ENCODE data around the gene SHC4.
"Not testable (repeated sequence)": the region's sequence is repeated elsewhere in the genome, so short reads cannot be mapped to it uniquely, and the experiment has no call there.

The SHC4 gene

GRCh38 chr15:48916721-48917120, 47.0 kb downstream of the SHC4 start:
- no peak for DNase-seq

DNA sequence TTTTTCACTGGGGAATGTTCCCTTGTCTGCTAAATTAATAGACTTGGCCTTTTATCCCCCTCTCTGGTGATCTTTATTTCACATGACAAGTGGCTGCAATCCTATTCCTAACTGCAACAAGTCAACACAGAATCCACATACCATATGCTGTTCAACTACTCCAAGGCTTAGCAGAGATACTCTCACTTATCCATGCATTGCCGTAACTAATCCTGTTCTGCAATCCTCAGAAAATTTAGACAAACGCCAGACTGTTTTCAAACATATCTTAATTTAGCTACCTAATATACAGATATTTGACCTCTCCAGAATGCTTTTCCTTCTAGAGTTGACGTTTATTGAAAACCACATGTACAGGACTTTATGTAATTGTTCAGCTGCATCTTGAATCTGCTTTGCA, 47.9 kb downstream of the SHC4 start:
- no peak for DNase-seq

GRCh38 chr15:48914717-48915116, 49.0 kb downstream of the SHC4 start:
- DNase-seq: no peak

DNA sequence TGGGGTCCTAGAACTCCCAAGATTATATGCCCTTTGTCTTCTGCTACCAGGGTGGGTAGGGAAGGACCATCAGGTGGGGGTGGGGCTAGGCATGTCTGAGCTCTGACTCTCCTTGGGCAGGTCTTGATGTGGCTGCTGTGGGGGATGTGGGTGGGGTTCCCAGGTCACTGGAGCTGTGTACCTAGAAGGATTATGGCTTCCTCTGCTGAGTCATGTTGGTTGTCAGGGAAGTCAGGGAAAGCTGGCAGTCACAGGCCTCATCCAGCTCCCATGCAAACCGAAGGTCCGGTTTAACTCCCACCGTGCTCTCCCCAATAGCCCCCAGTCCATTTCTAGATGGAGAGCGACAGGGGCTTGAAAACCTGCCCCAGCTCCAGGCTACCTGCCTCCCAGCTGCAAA, 50.6 kb downstream of the SHC4 start:
- no peak for DNase-seq

- not testable (repeated sequence) for DNase-seq
Observed at GRCh38 chr15:48910554-48910953, 53.2 kb downstream of the SHC4 start.

DNA sequence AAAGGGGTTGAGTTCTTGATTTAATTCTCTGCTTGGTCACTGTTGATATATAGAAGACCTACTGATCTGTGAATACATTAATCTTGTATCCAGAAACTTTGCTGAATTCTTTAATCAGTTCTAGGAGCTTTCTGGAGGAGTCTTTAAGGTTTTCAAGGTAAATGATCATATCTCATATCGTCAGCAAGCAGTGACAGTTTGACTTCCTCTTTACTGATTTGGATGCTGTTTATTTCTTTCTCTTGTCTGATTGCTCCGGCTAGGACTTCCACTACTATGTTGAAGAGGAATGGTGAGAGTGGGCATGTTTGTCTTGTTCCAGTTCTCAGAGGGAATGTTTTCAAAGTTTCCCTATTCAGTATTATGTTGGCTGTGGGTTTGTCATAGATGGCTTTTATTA, 54.4 kb downstream of the SHC4 start:
- not testable (repeated sequence) for DNase-seq

DNA sequence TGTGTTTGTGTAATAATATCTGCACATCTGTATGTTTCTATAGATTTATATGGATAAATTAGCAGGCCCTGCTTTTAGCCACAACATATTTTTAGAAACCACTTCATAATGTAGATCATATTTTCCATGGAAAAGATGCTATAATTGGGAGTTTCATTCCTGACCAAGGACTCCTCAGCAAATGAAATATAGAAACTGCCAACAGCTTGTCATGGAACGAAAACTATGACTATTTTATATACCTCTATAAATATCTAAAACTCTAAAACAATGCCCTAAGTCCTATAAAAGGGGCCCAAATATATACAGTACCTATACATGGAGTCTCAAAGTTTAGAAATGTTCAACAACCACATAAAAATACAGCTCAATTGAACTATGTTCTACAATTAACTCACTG, 57.9 kb downstream of the SHC4 start:
- no peak for DNase-seq

- no peak for DNase-seq
Observed at GRCh38 chr15:48905216-48905615, 58.5 kb downstream of the SHC4 start.

GRCh38 chr15:48904758-48905157, 59.0 kb downstream of the SHC4 start:
- DNase-seq: no peak

- no peak for DNase-seq
Observed at GRCh38 chr15:48899793-48900192, 63.9 kb downstream of the SHC4 start.

DNA sequence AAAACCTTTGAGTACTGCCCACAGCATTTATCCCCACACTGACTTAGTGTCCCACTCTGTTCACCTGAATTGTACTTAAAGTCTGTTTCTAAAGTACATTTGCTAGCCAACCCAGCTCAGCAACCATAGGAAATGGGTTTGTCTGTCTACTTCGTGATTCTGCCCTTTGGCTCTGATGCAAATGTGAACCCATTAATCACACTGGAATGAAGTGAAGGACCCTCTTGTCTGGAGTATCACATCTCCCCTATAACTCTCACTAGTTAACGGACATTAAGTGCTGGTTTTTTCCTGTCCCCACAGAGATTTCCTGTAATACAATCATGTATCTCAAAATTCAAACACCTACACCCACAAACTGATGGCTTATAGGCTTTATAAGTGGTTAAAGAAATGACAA, 65.3 kb downstream of the SHC4 start:
- no peak for DNase-seq

- DNase-seq: no peak
Observed at GRCh38 chr15:48898032-48898431, 65.7 kb downstream of the SHC4 start.

GRCh38 chr15:48896869-48897814, 66.6 kb downstream of the SHC4 start:
- DNase-seq: peak; percentile 73

GRCh38 chr15:48893311-48893710, 70.4 kb downstream of the SHC4 start:
- DNase-seq: no peak

- no peak for DNase-seq
Observed at GRCh38 chr15:48891232-48891765, 72.4 kb downstream of the SHC4 start.

- no peak for DNase-seq
Observed at GRCh38 chr15:48890375-48890972, 73.2 kb downstream of the SHC4 start.

- DNase-seq: no peak
Observed at GRCh38 chr15:48889925-48890324, 73.8 kb downstream of the SHC4 start.

DNA sequence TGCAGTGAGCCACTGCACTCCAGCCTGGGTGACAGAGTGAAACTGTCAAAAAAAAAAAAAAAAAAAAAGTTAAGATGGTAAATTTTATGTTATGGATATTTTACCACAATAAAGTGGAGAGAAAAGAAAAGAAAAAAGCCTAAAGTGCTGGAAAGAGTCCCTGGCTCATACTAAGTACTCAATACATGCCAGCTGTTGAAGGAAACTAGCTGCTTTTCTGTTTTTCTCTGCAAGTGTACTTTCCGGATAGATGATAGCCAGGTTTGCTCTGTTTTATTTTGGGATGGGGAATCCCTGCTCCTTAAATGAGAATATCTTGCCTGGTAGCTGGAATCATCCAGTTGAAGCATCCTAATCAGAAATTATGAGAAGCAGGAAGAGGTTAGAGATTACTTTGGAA, 74.9 kb downstream of the SHC4 start:
- no peak for DNase-seq

DNA sequence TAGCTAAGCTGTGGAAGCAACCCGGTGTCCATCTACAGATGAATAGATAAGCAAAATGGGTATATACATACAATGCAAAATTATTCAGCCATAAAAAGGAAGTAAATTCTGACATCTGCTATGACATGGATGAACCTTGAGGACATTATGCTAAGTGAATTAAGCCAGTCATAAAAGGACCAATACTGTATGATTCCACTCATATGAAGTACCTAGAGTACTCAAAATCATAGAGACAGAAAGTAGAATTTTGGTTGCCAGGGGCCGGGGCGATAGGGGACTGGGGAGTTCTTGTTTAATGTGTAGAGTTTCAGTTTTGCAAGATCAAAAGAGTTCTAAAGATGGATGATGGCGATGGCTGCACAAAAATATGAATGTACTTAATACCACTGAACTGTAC, 75.5 kb downstream of the SHC4 start:
- no peak for DNase-seq

DNA sequence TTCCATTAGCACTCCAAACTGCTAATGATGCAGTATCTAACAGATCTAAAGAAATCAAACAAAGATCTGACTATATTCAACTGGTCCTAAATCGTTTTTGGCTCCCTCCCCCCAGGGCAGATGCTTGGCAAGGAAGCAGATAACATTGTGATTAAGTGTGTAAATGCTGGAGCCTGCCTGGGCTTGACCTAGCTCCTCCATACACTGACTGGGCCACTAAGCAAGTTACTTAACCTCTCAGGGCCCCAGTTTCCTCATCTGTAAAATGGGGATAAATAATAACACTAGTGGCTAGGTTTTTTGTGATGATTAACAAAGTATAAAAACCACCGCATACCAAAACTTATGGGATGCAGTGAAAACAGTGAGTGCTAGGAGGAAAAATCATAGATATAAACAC, 76.6 kb downstream of the SHC4 start:
- no peak for DNase-seq

DNA sequence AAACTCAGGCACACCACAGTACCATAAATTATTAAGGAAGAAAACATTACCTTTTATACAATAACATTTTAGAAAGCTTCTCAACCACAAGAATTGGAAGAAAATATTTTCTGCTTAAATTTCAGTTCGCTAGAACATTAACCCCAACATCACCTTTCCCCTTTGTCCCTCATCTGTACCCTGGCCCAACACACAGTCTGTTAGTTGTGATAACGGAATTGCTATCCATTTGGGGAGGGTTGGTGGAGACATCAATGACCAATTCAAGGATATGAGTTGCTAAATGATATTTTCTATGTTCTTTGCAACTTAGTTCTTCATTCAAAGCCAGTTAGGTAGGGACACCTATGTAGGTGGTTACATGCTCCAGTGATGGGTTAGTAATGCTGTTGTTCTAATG, 80.0 kb downstream of the SHC4 start:
- DNase-seq: no peak

DNA sequence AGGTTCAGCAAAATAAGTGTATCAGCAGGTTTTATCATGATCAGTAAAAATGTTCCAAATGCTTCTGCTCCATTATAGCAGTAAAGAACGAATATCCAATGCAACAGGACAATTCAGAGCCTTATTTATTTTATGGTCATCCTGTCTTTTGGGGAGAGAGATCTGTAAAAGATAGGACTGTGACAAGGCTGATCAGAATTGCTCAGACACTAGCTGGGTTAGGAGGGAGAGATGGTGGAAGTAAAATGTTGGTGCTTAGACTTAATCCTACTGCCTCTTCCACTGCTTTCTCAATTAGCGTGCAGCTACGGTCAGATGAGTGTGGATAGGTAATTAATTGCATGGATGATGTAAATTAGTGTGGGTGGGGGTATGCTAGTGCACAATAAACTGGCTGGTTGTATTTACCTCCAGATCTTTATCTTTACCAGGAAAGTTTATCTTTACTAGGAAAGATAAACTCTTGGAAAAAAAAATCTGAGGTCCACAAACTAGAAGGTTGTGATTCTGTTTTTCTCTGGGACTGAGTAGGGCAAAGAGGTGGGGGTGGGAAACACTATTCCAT, 83.6 kb downstream of the SHC4 start:
- no peak for DNase-seq

GRCh38 chr15:48877630-48878595, 85.8 kb downstream of the SHC4 start, which contains the start of gene EID1:
EID1 (plus strand) TSS chr15:48878134; CDS start chr15:48878177, 43 bp downstream.
- peak; percentile 97 for DNase-seq

Data from right hindlimb (tissue), 1 donor.